Upper lobe of left lung (tissue), 6 donors: Measurements from ENCODE around the gene RFC4. TPM values are rescaled to one million over a fixed set of nuclear protein-coding genes. Genes with fewer than 3 reads are reported as not detected.

ENCODE experiments used
- ATAC-seq, 2 donors: fragments of 200-7000 bp; cut with Tn5 transposase; one replicate each; pipeline ENCODE4 v1.9.1; 2022; ENCODE audit warnings: mild to moderate bottlenecking in 2 of 2, moderate library complexity in 2 of 2; ENCODE audit not compliant: low FRiP score in 2 of 2
- DNase-seq, 2 donors: peaks; one replicate each; pipeline ENCODE4 v3.0.0-alpha.2; 2019 to 2020
- H3K27ac ChIP-seq, 4 donors: fragments of 200-600 bp; sonication (generic); one replicate each; pipeline ENCODE4 v1.5.1; 2016 to 2019
- H3K27me3 ChIP-seq, 4 donors: fragments of 200-600 bp; sonication (generic); one replicate each; pipeline ENCODE4 v1.5.1; 2017 to 2019
- H3K36me3 ChIP-seq, 4 donors: fragments of 200-600 bp; sonication (generic); one replicate each; pipeline ENCODE4 v1.5.1; 2016 to 2019
- H3K4me1 ChIP-seq, 4 donors: fragments of 200-600 bp; sonication (generic); one replicate each; pipeline ENCODE4 v1.5.1; 2018 to 2019
- H3K4me3 ChIP-seq, 4 donors: fragments of 200-600 bp; sonication (generic); one replicate each; pipeline ENCODE4 v1.5.1; 2017 to 2019; ENCODE audit warnings: mild to moderate bottlenecking in 2 of 4, moderate library complexity in 1 of 4
- H3K9me3 ChIP-seq, 4 donors: fragments of 200-600 bp; sonication (generic); one replicate each; pipeline ENCODE4 v1.5.1; 2018 to 2019
- EP300 ChIP-seq, 4 donors: sonication (generic); formaldehyde crosslinking; IDR thresholded peaks; one replicate each; pipeline ENCODE4 v1.5.1; 2017; ENCODE audit warnings: antibody characterized with exemption in 4 of 4, control low read depth in 2 of 4
- POLR2A ChIP-seq, 4 donors: fragments of 450-650 bp; IDR thresholded peaks; one replicate each; pipeline ENCODE4 v1.5.1; 2016 to 2017; ENCODE audit warnings: antibody characterized with exemption in 4 of 4, mild to moderate bottlenecking in 2 of 4
- POLR2AphosphoS5 ChIP-seq, 2 donors: sonication (generic); formaldehyde crosslinking; IDR thresholded peaks; one replicate each; pipeline ENCODE4 v1.5.1; 2017; ENCODE audit warnings: antibody characterized with exemption in 2 of 2
- WGBS, 2 donors: methylation state at CpG; one replicate each; pipeline ENCODE4 v1.1.5; 2017 to 2018; 5-methylcytosine and 5-hydroxymethylcytosine counted together
- small RNA-seq, 4 donors: library from RNA; depleted of rRNA; stranded (forward); fragments of <200 nt; gene quantifications; one replicate each; pipeline ENCODE3, GENCODE V24; 2016
- total RNA-seq, 6 donors: library from RNA; depleted of rRNA in 4 of 6; stranded (reverse); fragments of >200 nt in 4 of 6; gene quantifications; one replicate each; pipeline versions ENCODE4 v1.1.0 to v1.2.1, GENCODE V29; 2016 to 2021
- TF ChIP-seq, protein P1 (sequence below), 6 experiments: fragments of 450-650 bp in 4 of 6; fragments of 200-600 bp in 2 of 6; sonication (generic) in 2 of 6; IDR thresholded peaks; one replicate each; pipeline ENCODE4 v1.5.1; 2016 to 2019; ENCODE audit warnings: antibody characterized with exemption in 6 of 6
- donor health status: DM: no; HTN: no; CAD: no; lungs with moderate emphysema.
- donor health status: DM: no; HTN: yes; CAD: no; lungs with severe emphysema.

RFC4 gene
- total RNA-seq, 6 donors from 2014 or later: 6.0 to 14.9 (median 8.7) TPM

DNA sequence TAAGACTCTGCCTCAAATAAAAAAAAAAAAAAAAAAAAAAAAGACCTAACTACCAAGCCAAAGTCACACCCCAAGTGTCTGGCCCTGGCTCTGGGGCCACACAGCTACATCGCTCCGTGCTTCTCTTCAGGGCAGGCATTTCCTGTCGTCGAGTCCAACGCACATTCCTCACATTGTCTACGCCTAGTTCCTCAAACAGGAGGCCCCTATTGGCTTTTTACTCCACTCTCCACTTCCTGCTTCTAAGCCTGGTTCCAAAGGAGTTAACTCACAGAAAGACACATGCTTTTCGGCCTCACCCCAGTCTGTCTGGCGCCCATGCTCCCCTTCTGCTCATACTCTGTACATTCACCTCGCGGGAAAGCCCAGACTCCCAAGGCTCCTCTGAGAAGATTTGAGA, 60.3 kb downstream of the RFC4 start:
- peaks cover 0 to 6% (median 1%) of the 10 kb centered on the region in 4 donors for H3K4me1 ChIP-seq
- peak overlapping the region in 1 of 4 donors; percentile 14 for H3K27ac ChIP-seq
- no peaks in the 10 kb centered on the region for H3K9me3 ChIP-seq
- TF ChIP-seq POLR2AphosphoS5 (IDR thresholded peaks at IDR 0.05) (no peak), POLR2A (IDR thresholded peaks at IDR 0.05) (no peak), EP300 (IDR thresholded peaks at IDR 0.05) (no peak)
- TF ChIP-seq, protein P1, sequence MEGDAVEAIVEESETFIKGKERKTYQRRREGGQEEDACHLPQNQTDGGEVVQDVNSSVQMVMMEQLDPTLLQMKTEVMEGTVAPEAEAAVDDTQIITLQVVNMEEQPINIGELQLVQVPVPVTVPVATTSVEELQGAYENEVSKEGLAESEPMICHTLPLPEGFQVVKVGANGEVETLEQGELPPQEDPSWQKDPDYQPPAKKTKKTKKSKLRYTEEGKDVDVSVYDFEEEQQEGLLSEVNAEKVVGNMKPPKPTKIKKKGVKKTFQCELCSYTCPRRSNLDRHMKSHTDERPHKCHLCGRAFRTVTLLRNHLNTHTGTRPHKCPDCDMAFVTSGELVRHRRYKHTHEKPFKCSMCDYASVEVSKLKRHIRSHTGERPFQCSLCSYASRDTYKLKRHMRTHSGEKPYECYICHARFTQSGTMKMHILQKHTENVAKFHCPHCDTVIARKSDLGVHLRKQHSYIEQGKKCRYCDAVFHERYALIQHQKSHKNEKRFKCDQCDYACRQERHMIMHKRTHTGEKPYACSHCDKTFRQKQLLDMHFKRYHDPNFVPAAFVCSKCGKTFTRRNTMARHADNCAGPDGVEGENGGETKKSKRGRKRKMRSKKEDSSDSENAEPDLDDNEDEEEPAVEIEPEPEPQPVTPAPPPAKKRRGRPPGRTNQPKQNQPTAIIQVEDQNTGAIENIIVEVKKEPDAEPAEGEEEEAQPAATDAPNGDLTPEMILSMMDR (IDR thresholded peaks at IDR 0.05): no peak
- H3K36me3 ChIP-seq: no peaks in the 10 kb centered on the region
- ATAC-seq (peak; percentile 88 to 90), DNase-seq (peak in 1 of 2 donors; percentile 55)
- H3K4me3 ChIP-seq: no peak overlapping the region
- no peaks in the 10 kb centered on the region for H3K27me3 ChIP-seq
- 14 to 18% methylated on average over 10 of the region's 10 CpGs for WGBS, 2 donors

DNA sequence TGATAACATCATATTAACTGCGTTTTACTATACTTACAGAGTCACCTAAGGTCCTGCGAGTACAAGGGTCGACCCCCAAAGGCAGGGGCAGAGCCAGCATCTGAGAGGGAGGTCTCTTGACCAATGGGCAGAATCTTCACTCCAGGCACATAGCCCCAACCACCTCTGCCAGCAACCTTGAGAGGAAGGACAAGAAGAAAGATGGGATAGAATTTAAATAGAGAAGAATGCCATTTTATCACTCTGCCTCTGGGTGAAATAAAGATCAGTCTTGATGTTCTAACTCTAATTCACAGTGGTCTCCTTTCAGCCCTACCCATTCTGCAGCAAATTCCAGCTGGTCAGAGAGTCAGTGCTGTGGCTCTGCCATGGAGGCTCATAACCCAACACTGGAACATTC, 62.6 kb downstream of the RFC4 start:
- TF ChIP-seq EP300 (IDR thresholded peaks at IDR 0.05): no peak
- no peak for TF ChIP-seq POLR2A (IDR thresholded peaks at IDR 0.05)
- TF ChIP-seq, protein P1 (IDR thresholded peaks at IDR 0.05): no peak
- no peak for TF ChIP-seq POLR2AphosphoS5 (IDR thresholded peaks at IDR 0.05)
- H3K27ac ChIP-seq: no peak overlapping the region
- H3K4me3 ChIP-seq: no peak overlapping the region
- peaks cover 0 to 6% (median 1%) of the 10 kb centered on the region in 4 donors for H3K4me1 ChIP-seq
- no peak for DNase-seq
- no peak for ATAC-seq
- H3K27me3 ChIP-seq: no peaks in the 10 kb centered on the region
- H3K9me3 ChIP-seq: no peaks in the 10 kb centered on the region
- H3K36me3 ChIP-seq: no peaks in the 10 kb centered on the region
- 63 to 74% methylated on average over 3 of the region's 3 CpGs for WGBS, 2 donors

DNA sequence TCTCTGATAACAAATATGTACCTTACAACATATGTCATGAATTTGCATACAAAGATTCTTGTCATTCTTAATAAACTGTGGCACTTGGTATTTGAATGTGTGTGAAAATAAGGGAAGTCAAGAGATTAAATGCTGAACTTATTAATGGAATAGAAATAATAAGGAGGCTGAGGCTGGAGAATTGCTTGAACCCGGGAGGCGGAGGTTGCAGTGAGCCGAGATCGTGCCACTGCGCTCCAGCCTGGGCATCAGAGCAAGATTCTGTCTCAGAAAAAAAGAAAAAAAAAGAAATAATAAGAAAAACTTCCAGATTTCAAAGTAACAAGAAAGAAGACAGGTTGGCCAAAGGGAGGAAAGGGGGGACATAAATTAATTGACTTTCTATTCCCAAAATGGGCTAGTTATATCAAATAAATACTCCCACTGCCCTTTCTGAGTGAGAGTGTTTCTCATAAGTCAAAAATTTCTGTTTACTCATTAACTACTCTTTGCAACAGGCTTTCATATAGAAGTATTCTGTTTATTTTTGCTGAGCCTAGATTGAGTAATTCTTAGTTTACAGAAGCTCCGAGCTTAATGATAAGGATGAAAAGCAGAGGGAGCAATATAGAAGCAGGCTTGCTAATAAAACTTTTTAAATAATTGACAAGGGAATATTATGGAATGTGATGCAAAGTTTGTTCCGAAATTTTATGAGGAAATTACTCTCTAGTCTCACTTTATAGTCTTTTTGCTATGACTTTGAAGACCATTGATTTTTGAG, 63.5 kb downstream of the RFC4 start:
- WGBS, 2 donors: 71 to 87% methylated on average over 7 of the region's 7 CpGs

More for the DNA sequence above, 63.5 kb downstream of the RFC4 start:
- Histone ChIP-seq H3K4me1 (peaks cover 0 to 6% (median 1%) of the 10 kb centered on the region in 4 donors), H3K27me3 (no peaks in the 10 kb centered on the region), H3K36me3 (no peaks in the 10 kb centered on the region), H3K4me3 (no peak overlapping the region), H3K9me3 (no peaks in the 10 kb centered on the region), H3K27ac (no peak overlapping the region)
- TF ChIP-seq POLR2A (IDR thresholded peaks at IDR 0.05) (no peak), POLR2AphosphoS5 (IDR thresholded peaks at IDR 0.05) (no peak), EP300 (IDR thresholded peaks at IDR 0.05) (no peak)
- TF ChIP-seq, protein P1 (IDR thresholded peaks at IDR 0.05): no peak
- DNase-seq (no peak), ATAC-seq (no peak)

Small RNAs within 50 kb of the gene (small RNA-seq; reads per million reads assigned to genes)
- gene RF00092 (0 reads per million in 4 donors), gene RNU6-1105P (0 reads per million in 4 donors), gene SNORA4 (0 reads per million in 4 donors), gene SNORA63 (0 reads per million in 4 donors), gene SNORA81 (0 reads per million in 4 donors), gene SNORD2 (0 reads per million in 4 donors)

Other genes starting within 250 kb of the RFC4 start
- 10 to 100 TPM in 5 of 6 donors, 1 to 10 TPM in 1; 8.3 to 20.4 (median 11.0) TPM for gene TBCCD1, start 239.1 kb downstream of the RFC4 start, total RNA-seq
- 10 to 100 TPM; 10.5 to 52.7 (median 38.9) TPM for gene DNAJB11, start 235.8 kb downstream of the RFC4 start, total RNA-seq
- 1 to 10 TPM in 2 of 6 donors, not detected in 4; 1.1 to 1.5 TPM for gene AHSG, start 193.4 kb downstream of the RFC4 start, total RNA-seq
- gene FETUB, start 166.1 kb downstream of the RFC4 start, total RNA-seq: not detected
- gene HRG, start 140.5 kb downstream of the RFC4 start, total RNA-seq: under 1 TPM in 2 of 6 donors, not detected in 4; 0.13 to 0.23 TPM
- under 1 TPM in 2 of 6 donors, not detected in 4; 0.46 to 0.51 TPM for gene KNG1, start 89.1 kb downstream of the RFC4 start, total RNA-seq
- gene EIF4A2, start 22.9 kb downstream of the RFC4 start, total RNA-seq: 100 to 1,000 TPM; 215 to 409 (median 290) TPM
- under 1 TPM in 1 of 6 donors, not detected in 5; 0.20 TPM for gene ADIPOQ, start 36.2 kb upstream of the RFC4 start, total RNA-seq
- gene ST6GAL1, start 124.0 kb upstream of the RFC4 start, total RNA-seq: 100 to 1,000 TPM in 2 of 6 donors, 10 to 100 TPM in 4; 72.6 to 141 (median 93.3) TPM